H1 (cell line): Measurements from ENCODE around the gene VWF. TPM values are rescaled to one million over a fixed set of nuclear protein-coding genes. Genes with fewer than 3 reads are reported as not detected.

Experiments used
- CTCF ChIA-PET: fragments of 300-600 bp; sonication (Branson Sonifier 250); formaldehyde crosslinking; loops from one replicate; lab custom pipeline; 2021; ENCODE audit not compliant: partially characterized antibody; lab: Charles Lee
- POLR2A ChIA-PET: fragments of 300-600 bp; sonication (Branson Sonifier 250); formaldehyde crosslinking; loops from one replicate; lab custom pipeline; 2021; ENCODE audit warnings: inconsistent platforms; ENCODE audit not compliant: partially characterized antibody; lab: Charles Lee
- DNase-seq, 2 experiments: peaks; one replicate each; pipeline versions ENCODE4 v3.0.0 to v3.0.0-alpha.2; 2010 to 2022; ENCODE audit warnings: low spot score in 2 of 2, low read depth in 1 of 2, mixed read lengths in 1 of 2
- FAIRE-seq: peaks from 2 replicates; lab custom pipeline; 2011; peaks lifted over from hg19 to GRCh38; lab: Jason Lieb, UNC
- H2AFZ ChIP-seq: 2 replicates; pipeline ENCODE4 v1.8.1; 2012; ENCODE audit warnings: low read length, inconsistent platforms
- H2AK5ac ChIP-seq: 2 replicates; pipeline ENCODE4 v1.6.1; 2013; ENCODE audit warnings: low read depth, low read length
- H2BK120ac ChIP-seq: replicated peaks from 2 replicates; pipeline ENCODE3; 2013; ENCODE audit warnings: low read depth, low read length, inconsistent platforms
- H2BK12ac ChIP-seq: 2 replicates; pipeline ENCODE4 v1.6.1; 2013; ENCODE audit warnings: low read depth, low read length
- H2BK15ac ChIP-seq: 2 replicates; pipeline ENCODE4 v1.6.1; 2013; ENCODE audit warnings: low read length
- H2BK20ac ChIP-seq: 2 replicates; pipeline ENCODE4 v1.6.1; 2013; ENCODE audit warnings: low read length
- H2BK5ac ChIP-seq: 2 replicates; pipeline ENCODE4 v1.6.1; 2013; ENCODE audit warnings: low read depth, low read length
- H3K14ac ChIP-seq: 2 replicates; pipeline ENCODE4 v1.6.1; 2013; ENCODE audit warnings: inconsistent platforms; ENCODE audit not compliant: insufficient read length
- H3K18ac ChIP-seq: 2 replicates; pipeline ENCODE4 v1.6.1; 2013; ENCODE audit warnings: low read length; ENCODE audit errors: extremely low read depth
- H3K23ac ChIP-seq: 2 replicates; pipeline ENCODE4 v1.6.1; 2013; ENCODE audit warnings: inconsistent platforms; ENCODE audit not compliant: insufficient read length
- H3K23me2 ChIP-seq: 2 replicates; pipeline ENCODE4 v1.6.1; 2013; ENCODE audit warnings: low read depth, low read length
- H3K27ac ChIP-seq: 2 replicates; pipeline ENCODE4 v1.6.1; 2011; ENCODE audit warnings: low read depth, low read length, inconsistent platforms
- H3K27me3 ChIP-seq, 4 experiments: replicated peaks in 1 of 4; 1 replicate in 1 of 4; 2 replicates in 3 of 4; pipeline versions ENCODE4 v1.6.1 to v1.8.1; 2011 to 2013; ENCODE audit warnings: low read length in 3 of 4, mild to moderate bottlenecking in 3 of 4, inconsistent platforms in 2 of 4, mixed read lengths in 2 of 4, moderate library complexity in 1 of 4; ENCODE audit not compliant: control insufficient read depth in 3 of 4, insufficient read depth in 3 of 4; ENCODE audit errors: extremely low read depth in 1 of 4
- H3K36me3 ChIP-seq, 4 experiments: 2 replicates each; pipeline versions ENCODE4 v1.6.1 to v1.8.1; 2011 to 2013; ENCODE audit warnings: mild to moderate bottlenecking in 4 of 4, low read length in 3 of 4, moderate library complexity in 2 of 4, control low read depth in 1 of 4, inconsistent platforms in 1 of 4; ENCODE audit not compliant: insufficient read depth in 4 of 4, control insufficient read depth in 2 of 4
- H3K4ac ChIP-seq: replicated peaks from 2 replicates; pipeline ENCODE3; 2013; ENCODE audit warnings: low read length, low read depth, mixed read lengths, inconsistent platforms; ENCODE audit not compliant: insufficient read length
- H3K4me1 ChIP-seq, 4 experiments: replicated peaks in 1 of 4; 1 replicate in 1 of 4; 2 replicates in 3 of 4; pipeline versions ENCODE4 v1.6.1 to v1.8.1; 2011 to 2013; ENCODE audit warnings: low read length in 3 of 4, inconsistent platforms in 2 of 4, mixed read lengths in 1 of 4; ENCODE audit not compliant: insufficient read depth in 4 of 4, control insufficient read depth in 3 of 4
- H3K4me2 ChIP-seq, 2 experiments: 2 replicates each; pipeline versions ENCODE4 v1.6.1 to v1.8.1; 2011 to 2013; ENCODE audit warnings: low read depth in 2 of 2, low read length in 2 of 2, control low read depth in 1 of 2, inconsistent platforms in 1 of 2, mild to moderate bottlenecking in 1 of 2; ENCODE audit not compliant: insufficient read depth in 1 of 2
- H3K4me3 ChIP-seq, 4 experiments: fragments of 200-600, 300-600 bp in 1 of 4; sonication (generic), shearing (Covaris generic), sonication (Bioruptor Twin) in 1 of 4; 2 replicates each; pipeline versions ENCODE4 v1.5.1 to v1.8.1; 2011 to 2016; ENCODE audit warnings: low read length in 4 of 4, low read depth in 3 of 4, control low read depth in 2 of 4, inconsistent platforms in 2 of 4, mild to moderate bottlenecking in 2 of 4, mixed read lengths in 1 of 4, moderate library complexity in 1 of 4; ENCODE audit not compliant: insufficient read depth in 2 of 4; ENCODE audit errors: extremely low read depth in 1 of 4
- H3K56ac ChIP-seq: replicated peaks from 2 replicates; pipeline ENCODE3; 2013; ENCODE audit warnings: low read depth, mild to moderate bottlenecking, mixed read lengths, low read length, inconsistent platforms; ENCODE audit not compliant: insufficient read length
- H3K79me1 ChIP-seq: 2 replicates; pipeline ENCODE4 v1.6.1; 2013; ENCODE audit warnings: low read depth, low read length, control low read depth
- H3K79me2 ChIP-seq, 2 experiments: 2 replicates each; pipeline versions ENCODE4 v1.6.1 to v1.8.1; 2012 to 2013; ENCODE audit warnings: low read length in 2 of 2, mild to moderate bottlenecking in 2 of 2, inconsistent platforms in 1 of 2; ENCODE audit not compliant: insufficient read depth in 2 of 2, control insufficient read depth in 1 of 2
- H3K9ac ChIP-seq, 4 experiments: replicated peaks in 1 of 4; 1 replicate in 1 of 4; 2 replicates in 3 of 4; pipeline versions ENCODE4 v1.6.1 to v1.8.1; 2011 to 2013; ENCODE audit warnings: low read depth in 3 of 4, low read length in 3 of 4, control low read depth in 2 of 4, mild to moderate bottlenecking in 2 of 4, moderate library complexity in 2 of 4, inconsistent platforms in 1 of 4; ENCODE audit errors: extremely low read depth in 1 of 4
- H3K9me3 ChIP-seq, 2 experiments: 2 replicates each; pipeline versions ENCODE4 v1.6.1 to v1.8.1; 2012 to 2013; ENCODE audit warnings: mild to moderate bottlenecking in 2 of 2, moderate library complexity in 2 of 2, control low read depth in 1 of 2, inconsistent platforms in 1 of 2, low read depth in 1 of 2, low read length in 1 of 2, mixed read lengths in 1 of 2; ENCODE audit not compliant: insufficient read depth in 2 of 2
- H4K20me1 ChIP-seq, 2 experiments: replicated peaks in 1 of 2; 2 replicates each; pipeline versions ENCODE3 to v1.8.1; 2011 to 2013; ENCODE audit warnings: inconsistent platforms in 2 of 2, low read length in 2 of 2, mild to moderate bottlenecking in 1 of 2; ENCODE audit not compliant: insufficient read depth in 2 of 2, control insufficient read depth in 1 of 2
- H4K5ac ChIP-seq: 2 replicates; pipeline ENCODE4 v1.6.1; 2013; ENCODE audit warnings: low read length, low read depth, mixed read lengths, inconsistent platforms; ENCODE audit not compliant: insufficient read length
- H4K8ac ChIP-seq: 2 replicates; pipeline ENCODE4 v1.8.0; 2013; ENCODE audit warnings: mild to moderate bottlenecking, moderate library complexity, low read length, inconsistent platforms; ENCODE audit not compliant: insufficient read depth; ENCODE audit errors: extremely low read depth
- H4K91ac ChIP-seq: replicated peaks from 2 replicates; pipeline ENCODE3; 2013; ENCODE audit warnings: low read length, mixed read lengths, inconsistent platforms; ENCODE audit not compliant: insufficient read length
- MAFK ChIP-seq: IDR thresholded peaks from 2 replicates; pipeline ENCODE4 v1.6.1; 2012; ENCODE audit warnings: low read depth, mild to moderate bottlenecking, improper control_type of control experiment, low read length
- WGBS, 2 experiments: shearing (Covaris generic) in 1 of 2; methylation state at CpG; one replicate each; pipeline versions ENCODE4 v1.1.6 to v1.1.7; 2013 to 2015; ENCODE audit warnings: low lambda C conversion rate in 2 of 2, mixed read lengths in 2 of 2, inconsistent platforms in 1 of 2, low coverage in 1 of 2, missing lambda C conversion rate in 1 of 2; ENCODE audit not compliant: insufficient replicate concordance in 2 of 2, insufficient coverage in 1 of 2, insufficient read length in 1 of 2; ENCODE audit errors: extremely low coverage in 1 of 2, missing lambda C conversion rate in 1 of 2; 5-methylcytosine and 5-hydroxymethylcytosine counted together
- polyA plus RNA-seq, 7 experiments: library from polyadenylated mRNA; depleted of rRNA in 3 of 7; stranded (reverse) in 5 of 7; unstranded in 2 of 7; fragments of >200 nt in 5 of 7; fragments of 200-250 nt in 2 of 7; gene quantifications; 1 replicate in 5 of 7; 2 replicates in 1 of 7; 4 replicates in 1 of 7; pipeline versions ENCODE4 v1.2.1 to v1.2.3, GENCODE V29; 2011 to 2013; ENCODE audit warnings: missing spikeins in 2 of 7, mixed read lengths in 2 of 7
- total RNA-seq: library from RNA; stranded (reverse); fragmentation: NEBNext Ultra II Directional; extraction: Animal tissue kit (Norgen Biotek cat#: 25700); gene quantifications from 2 replicates; pipeline ENCODE4 v1.2.1, GENCODE V29; 2021

The VWF gene
- total and polyA plus RNA-seq, 2 of the 8 experiments (the other 6 are each of a cell fraction or from before 2014, with no cell fraction given), result 0.39 to 0.60 TPM

- H3K36me3 ChIP-seq, result no peaks in the 10 kb centered on the region
- no peak overlapping the region for H3K4ac ChIP-seq
- no peak overlapping the region for H3K18ac ChIP-seq
- no peak overlapping the region for H3K14ac ChIP-seq
- H4K91ac ChIP-seq, result no peak overlapping the region
- no peak overlapping the region for H2BK12ac ChIP-seq
- H3K4me1 ChIP-seq, result peaks cover 0 to 2% (median 0%) of the 10 kb centered on the region in 4 experiments; a peak in 1 of 7 replicates
- DNase-seq (no peak), FAIRE-seq (no peak)
- H3K79me2 ChIP-seq, result no peaks in the 10 kb centered on the region
- H3K9ac ChIP-seq, result no peak overlapping the region
- POLR2A ChIA-PET, result no interaction called here
- no peak overlapping the region for H3K27ac ChIP-seq
- H3K4me2 ChIP-seq, result no peak overlapping the region
- no peak overlapping the region for H3K56ac ChIP-seq
- WGBS, 2 experiments, result 89% methylated on average over 3 of the region's 3 CpGs; no CpG with 5 or more reads in 1 of the 2 experiments
- no peak for TF ChIP-seq MAFK
- TF ChIP-seq, all 59 proteins: peak for 0
- Histone ChIP-seq H2BK5ac (no peak overlapping the region), H3K23ac (no peak overlapping the region), H2AK5ac (no peak overlapping the region), H2BK15ac (no peak overlapping the region), H4K5ac (no peak overlapping the region), H3K23me2 (no peaks in the 10 kb centered on the region), H4K20me1 (no peaks in the 10 kb centered on the region), H3K27me3 (no peaks in the 10 kb centered on the region), H2BK20ac (no peak overlapping the region), H4K8ac (no peak overlapping the region), H3K9me3 (no peaks in the 10 kb centered on the region), H2AFZ (no peak overlapping the region), H3K79me1 (no peaks in the 10 kb centered on the region), H3K4me3 (no peak overlapping the region), H2BK120ac (no peak overlapping the region)
- CTCF ChIA-PET, result interaction anchor here (0.8 to 4.4 kb wide), 13 partner anchors 9 to 367 kb away, joined by 3 to 44 read pairs (median 4); no protein-coding TSS in a partner anchor
These were observed 212.5 kb downstream of the VWF start for GRCh38 chr12:5912011-5912410.
